GM19043 (cell line): ENCODE data around the gene SLC5A4.

Source experiments
- ATAC-seq: cut with Tn5 transposase; IDR thresholded peaks from one replicate; pipeline ENCODE4 v1.9.1; 2021; ENCODE audit warnings: low read depth; ENCODE audit not compliant: unreplicated experiment

SLC5A4 gene

GRCh38 chr22:32233091-32233490 is 22.1 kb downstream of the SLC5A4 start:
- ATAC-seq, result no peak

- no peak for ATAC-seq
Measured at GRCh38 chr22:32232191-32232830, 22.8 kb downstream of the SLC5A4 start.

GRCh38 chr22:32226326-32227104 is 28.6 kb downstream of the SLC5A4 start:
- no peak for ATAC-seq

- no peak for ATAC-seq
Measured at GRCh38 chr22:32222991-32223390, 32.2 kb downstream of the SLC5A4 start.

GRCh38 chr22:32219026-32219425 is 36.1 kb downstream of the SLC5A4 start:
- ATAC-seq, result no peak

GRCh38 chr22:32218470-32218869 is 36.7 kb downstream of the SLC5A4 start:
- no peak for ATAC-seq

- ATAC-seq, result no peak
Measured at GRCh38 chr22:32217465-32217864, 37.7 kb downstream of the SLC5A4 start.

- ATAC-seq, result no peak
Measured at GRCh38 chr22:32216911-32217310, 38.2 kb downstream of the SLC5A4 start.

GRCh38 chr22:32211011-32211410 is 44.1 kb downstream of the SLC5A4 start:
- no peak for ATAC-seq

- no peak for ATAC-seq
Measured at GRCh38 chr22:32208681-32209080, 46.5 kb downstream of the SLC5A4 start.

GRCh38 chr22:32207971-32208480 is 47.1 kb downstream of the SLC5A4 start:
- no peak for ATAC-seq

- no peak for ATAC-seq
Measured at GRCh38 chr22:32206774-32207758, 48.1 kb downstream of the SLC5A4 start.

GRCh38 chr22:32205974-32206773 is 49.0 kb downstream of the SLC5A4 start:
- no peak for ATAC-seq

GRCh38 chr22:32204856-32205722 is 50.1 kb downstream of the SLC5A4 start, which contains the start of gene RFPL2:
Gene RFPL2 (minus strand): TSS chr22:32205073. CDS start chr22:32202451, 2,622 bp downstream.
- no peak for ATAC-seq

- ATAC-seq, result no peak
Measured at GRCh38 chr22:32204040-32204855, 50.9 kb downstream of the SLC5A4 start.

GRCh38 chr22:32203181-32204039 is 51.7 kb downstream of the SLC5A4 start:
- ATAC-seq, result no peak

GRCh38 chr22:32202539-32203180 is 52.5 kb downstream of the SLC5A4 start:
- no peak for ATAC-seq
